ENCODE measurements around the gene ELOF1.

The ELOF1 gene

DNA sequence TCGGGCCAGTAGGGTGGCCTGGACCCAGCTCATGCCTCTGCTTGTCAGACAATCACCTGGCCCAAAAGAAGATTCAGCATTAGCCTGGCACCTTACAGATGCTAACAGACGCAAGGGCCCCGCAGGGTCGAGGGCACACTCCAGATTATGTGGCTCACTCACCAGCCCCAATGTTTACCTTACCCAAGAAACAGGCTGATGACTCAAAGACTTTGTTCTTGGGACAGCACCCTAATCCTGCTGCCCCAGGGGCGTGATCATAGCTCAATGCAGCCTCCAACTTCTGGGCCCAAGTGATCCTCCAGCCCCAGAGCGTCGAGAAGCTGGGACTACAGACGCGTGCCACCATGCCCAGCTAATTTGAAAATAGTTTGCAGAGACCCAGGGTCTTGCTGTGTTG lies 39.9 kb downstream of the ELOF1 start:
- DNase-seq (ENCODE audit: low read depth) = no peak
- no peak for TF ChIP-seq MYC (IDR thresholded peaks at IDR 0.05; ENCODE audit: low read depth, low read length)
- TF ChIP-seq POLR2A (IDR thresholded peaks at IDR 0.05; ENCODE audit: extremely low read depth, insufficient read length) = no peak
- TF ChIP-seq, protein P1, sequence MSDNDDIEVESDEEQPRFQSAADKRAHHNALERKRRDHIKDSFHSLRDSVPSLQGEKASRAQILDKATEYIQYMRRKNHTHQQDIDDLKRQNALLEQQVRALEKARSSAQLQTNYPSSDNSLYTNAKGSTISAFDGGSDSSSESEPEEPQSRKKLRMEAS (IDR thresholded peaks at IDR 0.05; ENCODE audit: low read depth, low read length) = no peak
- TF ChIP-seq, protein P2, sequence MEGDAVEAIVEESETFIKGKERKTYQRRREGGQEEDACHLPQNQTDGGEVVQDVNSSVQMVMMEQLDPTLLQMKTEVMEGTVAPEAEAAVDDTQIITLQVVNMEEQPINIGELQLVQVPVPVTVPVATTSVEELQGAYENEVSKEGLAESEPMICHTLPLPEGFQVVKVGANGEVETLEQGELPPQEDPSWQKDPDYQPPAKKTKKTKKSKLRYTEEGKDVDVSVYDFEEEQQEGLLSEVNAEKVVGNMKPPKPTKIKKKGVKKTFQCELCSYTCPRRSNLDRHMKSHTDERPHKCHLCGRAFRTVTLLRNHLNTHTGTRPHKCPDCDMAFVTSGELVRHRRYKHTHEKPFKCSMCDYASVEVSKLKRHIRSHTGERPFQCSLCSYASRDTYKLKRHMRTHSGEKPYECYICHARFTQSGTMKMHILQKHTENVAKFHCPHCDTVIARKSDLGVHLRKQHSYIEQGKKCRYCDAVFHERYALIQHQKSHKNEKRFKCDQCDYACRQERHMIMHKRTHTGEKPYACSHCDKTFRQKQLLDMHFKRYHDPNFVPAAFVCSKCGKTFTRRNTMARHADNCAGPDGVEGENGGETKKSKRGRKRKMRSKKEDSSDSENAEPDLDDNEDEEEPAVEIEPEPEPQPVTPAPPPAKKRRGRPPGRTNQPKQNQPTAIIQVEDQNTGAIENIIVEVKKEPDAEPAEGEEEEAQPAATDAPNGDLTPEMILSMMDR (IDR thresholded peaks at IDR 0.05; ENCODE audit: low read depth, low read length) = no peak
- no peak overlapping the region for H3K4me3 ChIP-seq (ENCODE audit: low read depth, low read length)

DNA sequence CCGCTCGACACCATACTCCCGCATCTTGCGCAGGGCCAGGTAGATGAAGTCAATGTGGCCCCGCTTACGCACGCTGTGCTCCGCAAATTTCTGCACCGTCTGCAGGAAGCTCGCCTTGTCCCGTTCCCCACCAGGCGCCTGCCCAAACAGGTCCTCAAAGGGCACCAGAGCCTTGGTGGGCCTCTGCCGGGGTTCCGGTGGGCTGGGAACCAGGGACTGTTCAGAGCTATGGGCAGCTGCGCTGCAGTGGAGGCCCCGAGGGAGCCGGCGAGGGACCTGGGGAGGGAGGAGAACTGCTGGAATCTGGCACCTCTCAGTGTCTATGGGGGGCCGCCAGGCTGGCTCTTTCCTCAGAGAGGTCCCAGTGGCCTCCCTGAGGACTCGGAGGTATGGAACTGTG lies 45.1 kb downstream of the ELOF1 start:
- TF ChIP-seq POLR2A (IDR thresholded peaks at IDR 0.05; ENCODE audit: extremely low read depth, insufficient read length) = no peak
- TF ChIP-seq, protein P2 (IDR thresholded peaks at IDR 0.05; ENCODE audit: low read depth, low read length) = no peak
- TF ChIP-seq, protein P1 (IDR thresholded peaks at IDR 0.05; ENCODE audit: low read depth, low read length) = no peak
- TF ChIP-seq MYC (IDR thresholded peaks at IDR 0.05; ENCODE audit: low read depth, low read length) = no peak
- H3K4me3 ChIP-seq (ENCODE audit: low read depth, low read length) = no peak overlapping the region
- no peak for DNase-seq (ENCODE audit: low read depth)

GRCh38 chr19:11510444-11510843 lies 48.6 kb downstream of the ELOF1 start:
- no peak overlapping the region for H3K4me3 ChIP-seq (ENCODE audit: low read depth, low read length)
- TF ChIP-seq, protein P1 (IDR thresholded peaks at IDR 0.05; ENCODE audit: low read depth, low read length) = no peak
- DNase-seq (ENCODE audit: low read depth) = no peak

- no peak for DNase-seq (ENCODE audit: low read depth)
- TF ChIP-seq, protein P1 (IDR thresholded peaks at IDR 0.05; ENCODE audit: low read depth, low read length) = no peak
- TF ChIP-seq, protein P2 (IDR thresholded peaks at IDR 0.05; ENCODE audit: low read depth, low read length) = no peak
- TF ChIP-seq POLR2A (IDR thresholded peaks at IDR 0.05; ENCODE audit: extremely low read depth, insufficient read length) (no peak), MYC (IDR thresholded peaks at IDR 0.05; ENCODE audit: low read depth, low read length) (no peak)
- H3K4me3 ChIP-seq (ENCODE audit: low read depth, low read length) = no peak overlapping the region
These were observed 51.5 kb downstream of the ELOF1 start for GRCh38 chr19:11507370-11508078.

GRCh38 chr19:11506967-11507366 lies 52.1 kb downstream of the ELOF1 start:
- no peak for DNase-seq (ENCODE audit: low read depth)
- no peak overlapping the region for H3K4me3 ChIP-seq (ENCODE audit: low read depth, low read length)
- TF ChIP-seq, protein P2 (IDR thresholded peaks at IDR 0.05; ENCODE audit: low read depth, low read length) = no peak
- TF ChIP-seq, protein P1 (IDR thresholded peaks at IDR 0.05; ENCODE audit: low read depth, low read length) = no peak
- TF ChIP-seq MYC (IDR thresholded peaks at IDR 0.05; ENCODE audit: low read depth, low read length) (no peak), POLR2A (IDR thresholded peaks at IDR 0.05; ENCODE audit: extremely low read depth, insufficient read length) (no peak)

GRCh38 chr19:11506101-11506555 lies 52.9 kb downstream of the ELOF1 start:
- DNase-seq (ENCODE audit: low read depth) = no peak

More at GRCh38 chr19:11506101-11506555, 52.9 kb downstream of the ELOF1 start:
- TF ChIP-seq POLR2A (IDR thresholded peaks at IDR 0.05; ENCODE audit: extremely low read depth, insufficient read length) (no peak), MYC (IDR thresholded peaks at IDR 0.05; ENCODE audit: low read depth, low read length) (no peak)
- TF ChIP-seq, protein P2 (IDR thresholded peaks at IDR 0.05; ENCODE audit: low read depth, low read length) = no peak
- TF ChIP-seq, protein P1 (IDR thresholded peaks at IDR 0.05; ENCODE audit: low read depth, low read length) = no peak
- H3K4me3 ChIP-seq (ENCODE audit: low read depth, low read length) = peak overlapping the region; percentile 53

Measured in NB4 (cell line).